Activated naive CD8-positive, alpha-beta T cell treated with anti-CD3 and anti-CD28 coated beads for 36 hours (primary cell): Measurements from ENCODE around the gene GIT2. TPM values are rescaled to one million over a fixed set of nuclear protein-coding genes. Genes with fewer than 3 reads are reported as not detected.
"Not testable (repeated sequence)": the region's sequence is repeated elsewhere in the genome, so short reads cannot be mapped to it uniquely, and the experiment has no call there.

Experiments
- DNase-seq: peaks from one replicate; pipeline ENCODE4 v3.0.0; 2021
- H3K27ac Mint-ChIP-seq: one replicate; pipeline ENCODE4 v1.8.0; 2022; ENCODE audit warnings: mild to moderate bottlenecking, moderate library complexity, mixed read lengths
- H3K27me3 Mint-ChIP-seq: one replicate; pipeline ENCODE4 v1.8.0; 2022; ENCODE audit warnings: mild to moderate bottlenecking, mixed read lengths
- H3K36me3 Mint-ChIP-seq: one replicate; pipeline ENCODE4 v1.8.0; 2021; ENCODE audit warnings: mild to moderate bottlenecking, mixed read lengths
- H3K4me1 Mint-ChIP-seq: one replicate; pipeline ENCODE4 v1.8.0; 2021; ENCODE audit warnings: mixed read lengths
- H3K4me3 Mint-ChIP-seq: one replicate; pipeline ENCODE4 v1.8.0; 2022; ENCODE audit warnings: mild to moderate bottlenecking, moderate library complexity, mixed read lengths
- H3K9me3 Mint-ChIP-seq: one replicate; pipeline ENCODE4 v1.8.0; 2022; ENCODE audit warnings: mixed read lengths
- total RNA-seq, 2 experiments: library from RNA; stranded (reverse); gene quantifications; one replicate each; pipeline ENCODE4 v1.2.3, GENCODE V29; 2021

The GIT2 gene
- total RNA-seq, 2 experiments from 2014 or later = 50.6 to 51.0 TPM

- no peak overlapping the region for H3K4me3 Mint-ChIP-seq
- H3K27ac Mint-ChIP-seq = no peak overlapping the region
- H3K4me1 Mint-ChIP-seq = peaks cover 54% of the 10 kb centered on the region
- no peaks in the 10 kb centered on the region for H3K9me3 Mint-ChIP-seq
- DNase-seq = no peak
- no peaks in the 10 kb centered on the region for H3K27me3 Mint-ChIP-seq
- H3K36me3 Mint-ChIP-seq = peaks cover 7% of the 10 kb centered on the region
Measured at GRCh38 chr12:109997393-109997792, 1.2 kb upstream of the GIT2 start.

GRCh38 chr12:109996483-109996853 lies 300 bp upstream of the GIT2 start:
- no peak for DNase-seq
- H3K27ac Mint-ChIP-seq = peak overlapping the region; percentile 89
- H3K4me1 Mint-ChIP-seq = peaks cover 54% of the 10 kb centered on the region
- H3K4me3 Mint-ChIP-seq = peak overlapping the region; percentile 95
- no peaks in the 10 kb centered on the region for H3K9me3 Mint-ChIP-seq
- H3K36me3 Mint-ChIP-seq = peaks cover 11% of the 10 kb centered on the region
- H3K27me3 Mint-ChIP-seq = no peaks in the 10 kb centered on the region

GRCh38 chr12:109995361-109995685 lies 845 bp downstream of the GIT2 start:
- DNase-seq = no peak
- peaks cover 17% of the 10 kb centered on the region for H3K36me3 Mint-ChIP-seq
- no peaks in the 10 kb centered on the region for H3K27me3 Mint-ChIP-seq
- peak overlapping the region; percentile 95 for H3K4me3 Mint-ChIP-seq
- peaks cover 54% of the 10 kb centered on the region for H3K4me1 Mint-ChIP-seq
- H3K9me3 Mint-ChIP-seq = no peaks in the 10 kb centered on the region
- peak overlapping the region; percentile 86 for H3K27ac Mint-ChIP-seq

GRCh38 chr12:109994401-109995175 lies 1.6 kb downstream of the GIT2 start:
- no peak for DNase-seq
- Mint-ChIP-seq H3K36me3 (peaks cover 21% of the 10 kb centered on the region), H3K9me3 (no peaks in the 10 kb centered on the region), H3K27ac (peak overlapping the region; percentile 86), H3K4me1 (peaks cover 53% of the 10 kb centered on the region), H3K27me3 (no peaks in the 10 kb centered on the region), H3K4me3 (peak overlapping the region; percentile 95)

GRCh38 chr12:109993091-109993490 lies 3.1 kb downstream of the GIT2 start:
- Mint-ChIP-seq H3K4me1 (peaks cover 54% of the 10 kb centered on the region), H3K9me3 (no peaks in the 10 kb centered on the region), H3K27ac (no peak overlapping the region), H3K4me3 (no peak overlapping the region), H3K36me3 (peaks cover 33% of the 10 kb centered on the region), H3K27me3 (no peaks in the 10 kb centered on the region)
- DNase-seq = no peak

GRCh38 chr12:109991586-109991985 lies 4.6 kb downstream of the GIT2 start:
- Mint-ChIP-seq H3K4me3 (no peak overlapping the region), H3K4me1 (peaks cover 58% of the 10 kb centered on the region), H3K9me3 (no peaks in the 10 kb centered on the region), H3K36me3 (peaks cover 41% of the 10 kb centered on the region), H3K27me3 (no peaks in the 10 kb centered on the region), H3K27ac (no peak overlapping the region)
- DNase-seq = no peak

- Mint-ChIP-seq H3K36me3 (peaks cover 56% of the 10 kb centered on the region), H3K4me3 (no peak overlapping the region), H3K27ac (peak overlapping the region; percentile 8), H3K4me1 (peaks cover 58% of the 10 kb centered on the region), H3K27me3 (no peaks in the 10 kb centered on the region), H3K9me3 (no peaks in the 10 kb centered on the region)
- DNase-seq = no peak
Measured at GRCh38 chr12:109989380-109989779, 6.8 kb downstream of the GIT2 start.

- Mint-ChIP-seq H3K27me3 (no peaks in the 10 kb centered on the region), H3K4me1 (peaks cover 54% of the 10 kb centered on the region), H3K36me3 (peaks cover 59% of the 10 kb centered on the region), H3K9me3 (no peaks in the 10 kb centered on the region), H3K4me3 (no peak overlapping the region), H3K27ac (peak overlapping the region; percentile 11)
- DNase-seq = no peak
Measured at GRCh38 chr12:109988903-109989302, 7.3 kb downstream of the GIT2 start.

- Mint-ChIP-seq H3K27ac (peak overlapping the region; percentile 85), H3K27me3 (no peaks in the 10 kb centered on the region), H3K36me3 (peaks cover 65% of the 10 kb centered on the region), H3K4me3 (no peak overlapping the region), H3K4me1 (peaks cover 56% of the 10 kb centered on the region), H3K9me3 (no peaks in the 10 kb centered on the region)
- DNase-seq = no peak
Measured at GRCh38 chr12:109988274-109988673, 7.9 kb downstream of the GIT2 start.

- H3K9me3 Mint-ChIP-seq = no peaks in the 10 kb centered on the region
- H3K27me3 Mint-ChIP-seq = no peaks in the 10 kb centered on the region
- peak overlapping the region; percentile 85 for H3K27ac Mint-ChIP-seq
- peaks cover 65% of the 10 kb centered on the region for H3K36me3 Mint-ChIP-seq
- no peak for DNase-seq
- H3K4me1 Mint-ChIP-seq = peaks cover 52% of the 10 kb centered on the region
- no peak overlapping the region for H3K4me3 Mint-ChIP-seq
Measured at GRCh38 chr12:109987615-109988014, 8.6 kb downstream of the GIT2 start.

GRCh38 chr12:109986236-109986635 lies 9.9 kb downstream of the GIT2 start:
- not testable (repeated sequence) for H3K27me3 Mint-ChIP-seq, DNase-seq, H3K27ac Mint-ChIP-seq, H3K9me3 Mint-ChIP-seq, H3K4me3 Mint-ChIP-seq
- Mint-ChIP-seq H3K36me3 (peaks cover 67% of the 10 kb centered on the region), H3K4me1 (peaks cover 52% of the 10 kb centered on the region)

- DNase-seq = no peak
- Mint-ChIP-seq H3K27ac (peak overlapping the region; percentile 38), H3K4me3 (no peak overlapping the region), H3K27me3 (no peaks in the 10 kb centered on the region), H3K9me3 (peaks cover 4% of the 10 kb centered on the region), H3K4me1 (peaks cover 56% of the 10 kb centered on the region), H3K36me3 (peaks cover 75% of the 10 kb centered on the region)
Measured at GRCh38 chr12:109983432-109984142, 12.6 kb downstream of the GIT2 start.

- Mint-ChIP-seq H3K4me1 (peaks cover 55% of the 10 kb centered on the region), H3K9me3 (peaks cover 10% of the 10 kb centered on the region), H3K4me3 (peak overlapping the region; percentile 35), H3K27me3 (no peaks in the 10 kb centered on the region), H3K27ac (peak overlapping the region; percentile 91), H3K36me3 (peaks cover 75% of the 10 kb centered on the region)
- DNase-seq = no peak
Measured at GRCh38 chr12:109982210-109982609, 14.0 kb downstream of the GIT2 start.

- no peaks in the 10 kb centered on the region for H3K27me3 Mint-ChIP-seq
- peaks cover 55% of the 10 kb centered on the region for H3K4me1 Mint-ChIP-seq
- H3K4me3 Mint-ChIP-seq = peak overlapping the region; percentile 16
- DNase-seq = peak; percentile 66
- peaks cover 78% of the 10 kb centered on the region for H3K36me3 Mint-ChIP-seq
- peak overlapping the region; percentile 91 for H3K27ac Mint-ChIP-seq
- H3K9me3 Mint-ChIP-seq = peaks cover 10% of the 10 kb centered on the region
Measured at GRCh38 chr12:109981311-109981710, 14.9 kb downstream of the GIT2 start.

GRCh38 chr12:109972821-109973220 lies 23.3 kb downstream of the GIT2 start:
- Mint-ChIP-seq H3K36me3 (peaks cover 60% of the 10 kb centered on the region), H3K4me1 (peaks cover 16% of the 10 kb centered on the region), H3K4me3 (no peak overlapping the region), H3K9me3 (peaks cover 6% of the 10 kb centered on the region), H3K27me3 (no peaks in the 10 kb centered on the region), H3K27ac (peak overlapping the region; percentile 74)
- no peak for DNase-seq

- Mint-ChIP-seq H3K9me3 (peaks cover 2% of the 10 kb centered on the region), H3K36me3 (peaks cover 26% of the 10 kb centered on the region), H3K27me3 (no peaks in the 10 kb centered on the region), H3K4me3 (no peak overlapping the region), H3K27ac (no peak overlapping the region), H3K4me1 (peaks cover 18% of the 10 kb centered on the region)
- no peak for DNase-seq
Measured at GRCh38 chr12:109968801-109969200, 27.4 kb downstream of the GIT2 start.
